ENCODE results near the gene CAPZA2. TPM values are rescaled to one million over a fixed set of nuclear protein-coding genes. Genes with fewer than 3 reads are reported as not detected.
"Not testable (repeated sequence)": the region's sequence is repeated elsewhere in the genome, so short reads cannot be mapped to it uniquely, and the experiment has no call there.

CAPZA2 gene
- total RNA-seq, 6 donors from 2014 or later = 45.1 to 260 (median 168) TPM

- DNase-seq (peak in 1 of 2 donors; percentile 87), ATAC-seq (ENCODE audit: low FRiP score in 2 of 2) (peak; percentile 88 to 95)
- TF ChIP-seq POLR2A (IDR thresholded peaks at IDR 0.05) (no peak), CTCF (IDR thresholded peaks at IDR 0.05) (peak; percentile 83 to 91 (median 87))
- no peaks in the 10 kb centered on the region for H3K9me3 ChIP-seq
- WGBS, 2 donors = 31 to 38% methylated on average over 25 of the region's 25 CpGs
- peaks cover 0 to 8% (median 4%) of the 10 kb centered on the region in 4 donors for H3K4me1 ChIP-seq
- no peak overlapping the region for H3K27ac ChIP-seq
- H3K27me3 ChIP-seq = no peaks in the 10 kb centered on the region
- H3K4me3 ChIP-seq = no peak overlapping the region
- no peaks in the 10 kb centered on the region for H3K36me3 ChIP-seq
Measured at GRCh38 chr7:116929914-116930913, 67.8 kb downstream of the CAPZA2 start.

DNA sequence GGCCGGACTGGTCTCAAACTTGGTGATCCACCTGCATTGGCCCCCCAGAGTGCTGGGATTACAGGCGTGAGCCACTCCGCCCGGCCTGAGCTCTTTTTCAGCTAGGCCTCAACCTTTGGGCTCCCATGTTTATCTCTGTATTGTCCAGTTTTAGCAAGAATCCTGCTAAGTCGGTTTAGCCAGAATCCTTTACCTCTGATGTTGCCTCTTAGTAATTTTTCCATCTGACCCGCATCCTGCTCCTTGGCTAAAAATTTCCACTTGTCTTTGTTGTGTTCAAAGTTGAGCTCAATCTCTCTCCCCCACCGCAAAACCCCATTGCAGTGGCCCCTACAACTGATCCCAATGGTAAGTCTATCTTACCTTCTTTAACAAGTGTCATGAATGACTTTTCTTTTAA, 70.2 kb downstream of the CAPZA2 start:
- no peaks in the 10 kb centered on the region for H3K27me3 ChIP-seq
- no peaks in the 10 kb centered on the region for H3K9me3 ChIP-seq
- TF ChIP-seq EP300 (IDR thresholded peaks at IDR 0.05) (no peak), CTCF (IDR thresholded peaks at IDR 0.05) (no peak), POLR2A (IDR thresholded peaks at IDR 0.05) (no peak), POLR2AphosphoS5 (IDR thresholded peaks at IDR 0.05) (no peak)
- peaks cover 0 to 8% (median 4%) of the 10 kb centered on the region in 4 donors for H3K4me1 ChIP-seq
- no peak for DNase-seq
- no peak overlapping the region for H3K4me3 ChIP-seq
- ATAC-seq (ENCODE audit: low FRiP score in 2 of 2) = no peak
- no peak overlapping the region for H3K27ac ChIP-seq
- WGBS, 2 donors = 95 to 99% methylated on average over 7 of the region's 7 CpGs
- no peaks in the 10 kb centered on the region for H3K36me3 ChIP-seq

GRCh38 chr7:116933465-116933864, 71.1 kb downstream of the CAPZA2 start:
- WGBS, 2 donors = 73 to 91% methylated on average over 3 of the region's 3 CpGs
- peaks cover 0 to 8% (median 4%) of the 10 kb centered on the region in 4 donors for H3K4me1 ChIP-seq
- no peak overlapping the region for H3K4me3 ChIP-seq
- no peak for DNase-seq
- no peaks in the 10 kb centered on the region for H3K36me3 ChIP-seq
- no peak for ATAC-seq (ENCODE audit: low FRiP score in 2 of 2)
- no peaks in the 10 kb centered on the region for H3K9me3 ChIP-seq
- TF ChIP-seq POLR2AphosphoS5 (IDR thresholded peaks at IDR 0.05) = no peak
- no peak for TF ChIP-seq POLR2A (IDR thresholded peaks at IDR 0.05)
- TF ChIP-seq EP300 (IDR thresholded peaks at IDR 0.05) = no peak
- no peak for TF ChIP-seq CTCF (IDR thresholded peaks at IDR 0.05)
- H3K27me3 ChIP-seq = no peaks in the 10 kb centered on the region
- H3K27ac ChIP-seq = no peak overlapping the region

- H3K4me3 ChIP-seq = no peak overlapping the region
- H3K4me1 ChIP-seq = peaks cover 0 to 8% (median 4%) of the 10 kb centered on the region in 4 donors
- 44 to 53% methylated on average over 2 of the region's 2 CpGs for WGBS, 2 donors
- TF ChIP-seq EP300 (IDR thresholded peaks at IDR 0.05) (no peak), POLR2A (IDR thresholded peaks at IDR 0.05) (no peak), POLR2AphosphoS5 (IDR thresholded peaks at IDR 0.05) (no peak), CTCF (IDR thresholded peaks at IDR 0.05) (no peak)
- no peak for DNase-seq
- no peak for ATAC-seq (ENCODE audit: low FRiP score in 2 of 2)
- no peaks in the 10 kb centered on the region for H3K36me3 ChIP-seq
- H3K27ac ChIP-seq = no peak overlapping the region
- no peaks in the 10 kb centered on the region for H3K27me3 ChIP-seq
- H3K9me3 ChIP-seq = no peaks in the 10 kb centered on the region
Measured at GRCh38 chr7:116934580-116934979, 72.2 kb downstream of the CAPZA2 start.

- not testable (repeated sequence) for H3K9me3 ChIP-seq; H3K4me3 ChIP-seq; H3K27ac ChIP-seq; DNase-seq; ATAC-seq (ENCODE audit: low FRiP score in 2 of 2); H3K27me3 ChIP-seq; H3K36me3 ChIP-seq; H3K4me1 ChIP-seq
- WGBS, 2 donors = 68 to 93% methylated on average over 4 of the region's 4 CpGs
Measured at GRCh38 chr7:116936844-116937243, 74.5 kb downstream of the CAPZA2 start.

Measured in upper lobe of left lung (tissue), 6 donors.